Omental fat pad (tissue), 4 donors: Measurements from ENCODE around the gene PTPRM. TPM values are rescaled to one million over a fixed set of nuclear protein-coding genes. Genes with fewer than 3 reads are reported as not detected.
A peak's percentile ranks its signal among the peaks of the same experiment; 100 is the strongest.

ENCODE experiments used
- ATAC-seq: fragments of 150-250 bp; one replicate; pipeline ENCODE4 v1.9.1; 2016; ENCODE audit warnings: mild to moderate bottlenecking, moderate library complexity; ENCODE audit not compliant: low FRiP score
- DNase-seq: peaks from one replicate; pipeline ENCODE4 v3.0.0-alpha.2; 2019; ENCODE audit warnings: low spot score
- total RNA-seq, 4 donors: library from RNA; depleted of rRNA; stranded (reverse); fragments of >200 nt; gene quantifications; one replicate each; pipeline ENCODE4 v1.1.0, GENCODE V29; 2016
- TF ChIP-seq, protein P1 (sequence below), 3 donors: fragments of 450-650 bp; IDR thresholded peaks; one replicate each; pipeline ENCODE4 v1.5.1; 2016 to 2017; ENCODE audit warnings: antibody characterized with exemption in 3 of 3, mild to moderate bottlenecking in 3 of 3, moderate library complexity in 2 of 3

PTPRM gene
- total RNA-seq, 4 donors from 2014 or later = 64.8 to 238 (median 144) TPM

DNA sequence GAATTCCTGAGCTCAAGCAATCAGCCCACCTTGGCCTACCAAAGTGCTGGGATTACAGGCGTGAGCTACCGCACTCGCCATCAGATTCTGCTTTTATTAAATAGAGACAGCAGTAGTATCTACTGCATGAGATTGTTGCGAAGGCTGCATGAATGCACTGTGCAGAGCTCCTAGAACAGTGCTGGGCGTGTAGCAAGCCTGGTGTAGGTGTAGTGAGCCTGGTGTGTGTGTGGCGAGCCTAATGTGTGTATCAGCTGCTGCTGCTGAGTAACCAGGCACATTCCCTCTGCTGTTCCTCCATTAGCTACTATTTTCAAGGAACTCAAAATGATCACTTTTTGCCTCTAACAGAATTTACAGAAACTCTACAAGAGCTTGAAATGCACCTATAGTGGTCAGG, 57.6 kb downstream of the PTPRM start:
- TF ChIP-seq, protein P1, sequence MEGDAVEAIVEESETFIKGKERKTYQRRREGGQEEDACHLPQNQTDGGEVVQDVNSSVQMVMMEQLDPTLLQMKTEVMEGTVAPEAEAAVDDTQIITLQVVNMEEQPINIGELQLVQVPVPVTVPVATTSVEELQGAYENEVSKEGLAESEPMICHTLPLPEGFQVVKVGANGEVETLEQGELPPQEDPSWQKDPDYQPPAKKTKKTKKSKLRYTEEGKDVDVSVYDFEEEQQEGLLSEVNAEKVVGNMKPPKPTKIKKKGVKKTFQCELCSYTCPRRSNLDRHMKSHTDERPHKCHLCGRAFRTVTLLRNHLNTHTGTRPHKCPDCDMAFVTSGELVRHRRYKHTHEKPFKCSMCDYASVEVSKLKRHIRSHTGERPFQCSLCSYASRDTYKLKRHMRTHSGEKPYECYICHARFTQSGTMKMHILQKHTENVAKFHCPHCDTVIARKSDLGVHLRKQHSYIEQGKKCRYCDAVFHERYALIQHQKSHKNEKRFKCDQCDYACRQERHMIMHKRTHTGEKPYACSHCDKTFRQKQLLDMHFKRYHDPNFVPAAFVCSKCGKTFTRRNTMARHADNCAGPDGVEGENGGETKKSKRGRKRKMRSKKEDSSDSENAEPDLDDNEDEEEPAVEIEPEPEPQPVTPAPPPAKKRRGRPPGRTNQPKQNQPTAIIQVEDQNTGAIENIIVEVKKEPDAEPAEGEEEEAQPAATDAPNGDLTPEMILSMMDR (IDR thresholded peaks at IDR 0.05) = no peak
- no peak for DNase-seq

GRCh38 chr18:7626175-7626921, 59.2 kb downstream of the PTPRM start:
- TF ChIP-seq, protein P1 (IDR thresholded peaks at IDR 0.05) = no peak
- ATAC-seq = no peak
- DNase-seq = no peak

More for the DNA sequence above, 57.6 kb downstream of the PTPRM start:
- ATAC-seq = no peak

- DNase-seq (no peak), ATAC-seq (peak; percentile 41)
- TF ChIP-seq, protein P1 (IDR thresholded peaks at IDR 0.05) = no peak
These were observed 59.9 kb downstream of the PTPRM start for GRCh38 chr18:7626922-7627440.

GRCh38 chr18:7629416-7629815, 62.3 kb downstream of the PTPRM start:
- no peak for DNase-seq
- no peak for ATAC-seq
- TF ChIP-seq, protein P1 (IDR thresholded peaks at IDR 0.05) = no peak

DNA sequence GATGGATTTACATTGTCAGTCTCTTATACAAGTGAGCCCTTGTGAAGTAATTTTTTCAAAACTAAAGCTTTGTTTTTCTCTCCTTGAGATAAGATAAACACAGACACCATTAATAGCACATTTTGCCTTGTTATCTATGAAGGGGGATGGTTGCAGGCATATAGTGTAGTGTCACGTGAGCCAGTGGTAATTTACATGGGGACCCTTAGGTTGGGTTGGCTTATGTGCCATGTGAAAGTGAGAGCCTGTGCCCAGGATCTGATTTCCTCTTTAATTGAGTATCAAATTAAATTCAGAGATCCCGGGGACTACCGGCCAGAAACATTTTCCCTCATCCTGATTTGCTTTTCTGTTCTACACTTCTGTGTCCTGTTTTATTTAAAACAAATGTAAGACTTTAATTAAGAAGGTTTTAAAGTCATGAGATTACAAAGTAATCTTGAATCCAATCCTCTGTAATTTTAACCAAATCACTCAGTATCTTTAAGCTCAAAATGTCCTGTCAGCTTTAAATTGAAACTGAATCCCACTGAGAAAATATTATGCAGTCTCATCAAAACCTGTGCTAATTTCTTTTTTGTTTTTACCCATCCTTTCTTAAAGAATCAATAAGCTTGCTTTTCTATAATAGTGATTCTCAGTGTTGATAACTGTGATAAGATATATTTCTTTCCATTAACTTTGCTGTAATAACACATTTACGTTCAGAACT, 63.8 kb downstream of the PTPRM start:
- TF ChIP-seq, protein P1 (IDR thresholded peaks at IDR 0.05) = no peak
- ATAC-seq = no peak
- DNase-seq = no peak

GRCh38 chr18:7632152-7633098, 65.3 kb downstream of the PTPRM start:
- TF ChIP-seq, protein P1 (IDR thresholded peaks at IDR 0.05) = no peak
- ATAC-seq = no peak
- DNase-seq = no peak
